Liver (tissue), 9 donors: Measurements from ENCODE around the gene RPL13A. TPM values are rescaled to one million over a fixed set of nuclear protein-coding genes. Genes with fewer than 3 reads are reported as not detected.

ENCODE experiments used
- DNase-seq: peaks from one replicate; pipeline ENCODE4 v3.0.0-alpha.2; 2017; ENCODE audit warnings: low spot score
- H3K27ac ChIP-seq, 2 donors: one replicate each; pipeline ENCODE4 v1.7.0; 2013; ENCODE audit warnings: inconsistent platforms in 2 of 2, low read length in 2 of 2, control low read depth in 1 of 2, low read depth in 1 of 2, mild to moderate bottlenecking in 1 of 2
- H3K27me3 ChIP-seq, 4 donors: one replicate each; pipeline versions ENCODE4 v1.6.1 to v1.7.0; 2013; ENCODE audit warnings: low read length in 3 of 4, inconsistent platforms in 1 of 4, mild to moderate bottlenecking in 1 of 4, moderate library complexity in 1 of 4; ENCODE audit not compliant: control insufficient read depth in 4 of 4, insufficient read depth in 4 of 4
- H3K36me3 ChIP-seq, 4 donors: one replicate each; pipeline versions ENCODE4 v1.6.1 to v1.7.0; 2013; ENCODE audit warnings: low read length in 3 of 4, mild to moderate bottlenecking in 3 of 4, low read depth in 1 of 4, moderate library complexity in 1 of 4; ENCODE audit not compliant: control insufficient read depth in 4 of 4, insufficient read depth in 3 of 4
- H3K4me1 ChIP-seq, 4 donors: one replicate each; pipeline versions ENCODE4 v1.6.1 to v1.7.0; 2013; ENCODE audit warnings: low read length in 3 of 4, mild to moderate bottlenecking in 3 of 4, moderate library complexity in 1 of 4; ENCODE audit not compliant: control insufficient read depth in 4 of 4, insufficient read depth in 4 of 4
- H3K4me3 ChIP-seq, 3 donors: one replicate each; pipeline versions ENCODE4 v1.6.1 to v1.7.0; 2013; ENCODE audit warnings: low read length in 3 of 3, control low read depth in 1 of 3, low read depth in 1 of 3, mild to moderate bottlenecking in 1 of 3
- H3K9ac ChIP-seq, 2 donors: one replicate each; pipeline ENCODE4 v1.7.0; 2013; ENCODE audit warnings: low read length in 2 of 2, mild to moderate bottlenecking in 2 of 2, moderate library complexity in 2 of 2, control low read depth in 1 of 2, low read depth in 1 of 2
- H3K9me3 ChIP-seq, 4 donors: one replicate each; pipeline versions ENCODE4 v1.6.1 to v1.7.0; 2013; ENCODE audit warnings: low read length in 3 of 4; ENCODE audit not compliant: control insufficient read depth in 4 of 4
- EGR1 ChIP-seq, 2 donors: IDR thresholded peaks; 2 replicates each; pipeline ENCODE4 v1.6.1; 2016 to 2018; ENCODE audit warnings: antibody characterized with exemption in 2 of 2, low read depth in 2 of 2
- GABPA ChIP-seq, 2 donors: IDR thresholded peaks in 1 of 2; conservative IDR thresholded peaks in 1 of 2; 2 replicates each; pipeline ENCODE4 v1.6.1; 2016; ENCODE audit warnings: antibody characterized with exemption in 2 of 2, mild to moderate bottlenecking in 1 of 2, moderate library complexity in 1 of 2
- HNF4A ChIP-seq, 2 donors: conservative IDR thresholded peaks; 2 replicates each; pipeline ENCODE4 v1.6.1; 2016; ENCODE audit warnings: antibody characterized with exemption in 2 of 2, mild to moderate bottlenecking in 2 of 2
- HNF4G ChIP-seq: IDR thresholded peaks from 2 replicates; pipeline ENCODE4 v1.6.1; 2016; ENCODE audit warnings: antibody characterized with exemption
- JUND ChIP-seq, 2 donors: IDR thresholded peaks; 2 replicates each; pipeline ENCODE4 v1.6.1; 2016; ENCODE audit warnings: antibody characterized with exemption in 2 of 2
- NR2F2 ChIP-seq: IDR thresholded peaks from 2 replicates; pipeline ENCODE4 v1.6.1; 2016; ENCODE audit warnings: antibody characterized with exemption
- RAD21 ChIP-seq, 2 donors: IDR thresholded peaks; 2 replicates each; pipeline ENCODE4 v1.6.1; 2016; ENCODE audit warnings: antibody characterized with exemption in 2 of 2, mild to moderate bottlenecking in 2 of 2
- SP1 ChIP-seq: IDR thresholded peaks from 2 replicates; pipeline ENCODE4 v1.6.1; 2018; ENCODE audit warnings: antibody characterized with exemption, mild to moderate bottlenecking
- TAF1 ChIP-seq: conservative IDR thresholded peaks from 2 replicates; pipeline ENCODE4 v1.6.1; 2016; ENCODE audit warnings: antibody characterized with exemption, mild to moderate bottlenecking
- YY1 ChIP-seq: IDR thresholded peaks from 2 replicates; pipeline ENCODE4 v1.6.1; 2016; ENCODE audit warnings: antibody characterized with exemption, mild to moderate bottlenecking
- WGBS: extraction: QIAGEN DNeasy Blood & Tissue Kit; methylation state at CpG from one replicate; pipeline ENCODE4 v1.1.7; 2013; 5-methylcytosine and 5-hydroxymethylcytosine counted together
- polyA plus RNA-seq, 2 donors: library from polyadenylated mRNA; stranded (reverse) in 1 of 2; unstranded in 1 of 2; fragments of 200-250 nt in 1 of 2; fragments of >200 nt in 1 of 2; fragmentation: Nextera tagmentation in 1 of 2; extraction: Ambion mirVana in 1 of 2; gene quantifications; one replicate each; pipeline versions ENCODE4 v1.2.1 to v1.2.3, GENCODE V29; 2013 to 2015
- total RNA-seq, 2 donors: library from RNA; depleted of rRNA; stranded (reverse); fragments of >200 nt; gene quantifications; one replicate each; pipeline ENCODE4 v1.2.3, GENCODE V29; 2014
- TF ChIP-seq, protein P1 (sequence below): IDR thresholded peaks from 2 replicates; pipeline ENCODE4 v1.6.1; 2016; ENCODE audit warnings: antibody characterized with exemption, mild to moderate bottlenecking
- TF ChIP-seq, protein P2 (sequence below): IDR thresholded peaks from 2 replicates; pipeline ENCODE4 v1.6.1; 2016; ENCODE audit warnings: antibody characterized with exemption
- TF ChIP-seq, protein P3 (sequence below): IDR thresholded peaks from 2 replicates; pipeline ENCODE4 v1.6.1; 2016; ENCODE audit warnings: antibody characterized with exemption
- TF ChIP-seq, protein P4 (sequence below): fragments of 150-350 bp; IDR thresholded peaks from 2 replicates; pipeline ENCODE4 v1.5.1; 2017; ENCODE audit warnings: improper control_type of control experiment, low read depth, low read length; ENCODE audit not compliant: missing input control
- donor health status: healthy.
- donor health status: healthy.
- donor health status: healthy.
- donor health status: healthy.
- donor health status: healthy.

RPL13A gene
- total and polyA plus RNA-seq, 4 donors: 444 to 1,553 (median 746) TPM

DNA sequence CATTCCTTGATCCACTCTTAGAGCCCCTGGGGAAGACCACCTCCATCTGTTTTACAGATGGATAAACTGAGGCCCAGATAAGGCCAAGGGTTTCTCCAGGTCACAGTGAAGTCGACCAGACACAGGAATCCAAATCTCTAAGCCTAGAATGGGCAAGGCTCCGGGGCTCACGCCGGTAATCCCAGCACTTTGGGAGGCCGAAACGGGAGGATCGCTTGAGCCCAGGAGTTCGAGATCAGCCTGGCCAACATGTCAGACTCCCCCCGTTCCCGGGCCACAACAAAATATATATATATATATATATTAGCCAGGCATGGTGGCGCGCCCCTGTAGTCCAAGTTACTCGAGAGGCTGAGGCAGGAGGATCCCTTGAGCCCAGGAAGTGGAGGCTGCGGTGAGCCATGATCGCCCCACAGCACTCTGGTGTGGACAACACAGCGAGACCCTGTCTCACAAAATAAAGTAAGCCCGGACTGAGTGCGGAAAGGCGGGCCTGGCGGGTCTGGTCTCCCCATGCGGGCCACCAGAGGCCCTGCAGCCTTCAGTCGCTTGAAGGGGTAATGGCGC, 615 bp upstream of the RPL13A start (continued):
- TF ChIP-seq, protein P1, sequence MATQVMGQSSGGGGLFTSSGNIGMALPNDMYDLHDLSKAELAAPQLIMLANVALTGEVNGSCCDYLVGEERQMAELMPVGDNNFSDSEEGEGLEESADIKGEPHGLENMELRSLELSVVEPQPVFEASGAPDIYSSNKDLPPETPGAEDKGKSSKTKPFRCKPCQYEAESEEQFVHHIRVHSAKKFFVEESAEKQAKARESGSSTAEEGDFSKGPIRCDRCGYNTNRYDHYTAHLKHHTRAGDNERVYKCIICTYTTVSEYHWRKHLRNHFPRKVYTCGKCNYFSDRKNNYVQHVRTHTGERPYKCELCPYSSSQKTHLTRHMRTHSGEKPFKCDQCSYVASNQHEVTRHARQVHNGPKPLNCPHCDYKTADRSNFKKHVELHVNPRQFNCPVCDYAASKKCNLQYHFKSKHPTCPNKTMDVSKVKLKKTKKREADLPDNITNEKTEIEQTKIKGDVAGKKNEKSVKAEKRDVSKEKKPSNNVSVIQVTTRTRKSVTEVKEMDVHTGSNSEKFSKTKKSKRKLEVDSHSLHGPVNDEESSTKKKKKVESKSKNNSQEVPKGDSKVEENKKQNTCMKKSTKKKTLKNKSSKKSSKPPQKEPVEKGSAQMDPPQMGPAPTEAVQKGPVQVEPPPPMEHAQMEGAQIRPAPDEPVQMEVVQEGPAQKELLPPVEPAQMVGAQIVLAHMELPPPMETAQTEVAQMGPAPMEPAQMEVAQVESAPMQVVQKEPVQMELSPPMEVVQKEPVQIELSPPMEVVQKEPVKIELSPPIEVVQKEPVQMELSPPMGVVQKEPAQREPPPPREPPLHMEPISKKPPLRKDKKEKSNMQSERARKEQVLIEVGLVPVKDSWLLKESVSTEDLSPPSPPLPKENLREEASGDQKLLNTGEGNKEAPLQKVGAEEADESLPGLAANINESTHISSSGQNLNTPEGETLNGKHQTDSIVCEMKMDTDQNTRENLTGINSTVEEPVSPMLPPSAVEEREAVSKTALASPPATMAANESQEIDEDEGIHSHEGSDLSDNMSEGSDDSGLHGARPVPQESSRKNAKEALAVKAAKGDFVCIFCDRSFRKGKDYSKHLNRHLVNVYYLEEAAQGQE: no peak
- TF ChIP-seq NR2F2: no peak
- TF ChIP-seq GABPA (IDR thresholded peaks at IDR 0.05 in 1 of 2, conservative IDR thresholded peaks at IDR 0.05 in 1 of 2): no peak

DNA sequence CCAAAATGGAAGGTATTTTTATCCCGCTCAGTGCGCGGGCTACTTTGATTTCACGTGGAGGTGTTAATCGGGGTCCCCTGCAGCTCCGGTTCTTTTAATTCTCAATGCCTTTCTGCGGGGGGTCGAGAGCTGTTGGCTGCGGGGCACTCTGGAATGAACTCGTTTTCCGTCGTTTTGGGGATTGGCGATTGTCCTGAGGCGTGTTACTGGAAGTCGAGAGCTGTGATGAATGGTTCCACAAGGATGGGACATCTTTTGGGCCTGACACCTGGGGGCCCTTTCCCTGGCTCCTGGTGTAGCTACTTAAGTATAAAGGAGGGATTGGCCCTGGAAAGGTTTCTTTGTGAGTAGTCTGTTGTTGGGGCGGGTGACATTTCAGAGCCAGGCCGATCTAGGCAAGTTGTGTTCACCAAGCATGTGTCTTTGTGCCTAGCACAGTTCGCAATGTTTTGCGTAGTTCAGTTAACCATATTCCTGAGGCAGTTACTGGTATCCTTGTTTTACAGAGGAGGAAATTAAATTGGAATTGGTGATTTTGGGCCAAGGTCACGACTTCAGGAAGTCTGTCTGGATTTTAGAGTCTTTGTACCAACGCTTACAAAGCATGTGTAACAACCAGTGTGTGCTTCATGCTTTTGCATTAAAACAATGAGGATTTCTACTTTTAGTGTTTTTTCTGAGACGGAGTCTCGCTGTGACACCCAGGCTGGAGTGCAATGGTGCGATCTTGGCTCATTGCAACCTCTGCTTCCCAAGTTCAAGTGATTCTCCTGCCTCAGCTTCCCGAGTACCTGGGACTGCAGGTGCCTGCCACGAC, 846 bp downstream of the RPL13A start:
- TF ChIP-seq, protein P2, sequence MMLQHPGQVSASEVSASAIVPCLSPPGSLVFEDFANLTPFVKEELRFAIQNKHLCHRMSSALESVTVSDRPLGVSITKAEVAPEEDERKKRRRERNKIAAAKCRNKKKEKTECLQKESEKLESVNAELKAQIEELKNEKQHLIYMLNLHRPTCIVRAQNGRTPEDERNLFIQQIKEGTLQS: no peak
- TF ChIP-seq YY1 (no peak), GABPA (IDR thresholded peaks at IDR 0.05 in 1 of 2, conservative IDR thresholded peaks at IDR 0.05 in 1 of 2) (no peak), TAF1 (no peak), JUND (IDR thresholded peaks at IDR 0.05) (no peak), HNF4G (no peak), NR2F2 (no peak), SP1 (no peak)
- TF ChIP-seq, protein P3, sequence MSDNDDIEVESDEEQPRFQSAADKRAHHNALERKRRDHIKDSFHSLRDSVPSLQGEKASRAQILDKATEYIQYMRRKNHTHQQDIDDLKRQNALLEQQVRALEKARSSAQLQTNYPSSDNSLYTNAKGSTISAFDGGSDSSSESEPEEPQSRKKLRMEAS: no peak
- TF ChIP-seq, protein P4, sequence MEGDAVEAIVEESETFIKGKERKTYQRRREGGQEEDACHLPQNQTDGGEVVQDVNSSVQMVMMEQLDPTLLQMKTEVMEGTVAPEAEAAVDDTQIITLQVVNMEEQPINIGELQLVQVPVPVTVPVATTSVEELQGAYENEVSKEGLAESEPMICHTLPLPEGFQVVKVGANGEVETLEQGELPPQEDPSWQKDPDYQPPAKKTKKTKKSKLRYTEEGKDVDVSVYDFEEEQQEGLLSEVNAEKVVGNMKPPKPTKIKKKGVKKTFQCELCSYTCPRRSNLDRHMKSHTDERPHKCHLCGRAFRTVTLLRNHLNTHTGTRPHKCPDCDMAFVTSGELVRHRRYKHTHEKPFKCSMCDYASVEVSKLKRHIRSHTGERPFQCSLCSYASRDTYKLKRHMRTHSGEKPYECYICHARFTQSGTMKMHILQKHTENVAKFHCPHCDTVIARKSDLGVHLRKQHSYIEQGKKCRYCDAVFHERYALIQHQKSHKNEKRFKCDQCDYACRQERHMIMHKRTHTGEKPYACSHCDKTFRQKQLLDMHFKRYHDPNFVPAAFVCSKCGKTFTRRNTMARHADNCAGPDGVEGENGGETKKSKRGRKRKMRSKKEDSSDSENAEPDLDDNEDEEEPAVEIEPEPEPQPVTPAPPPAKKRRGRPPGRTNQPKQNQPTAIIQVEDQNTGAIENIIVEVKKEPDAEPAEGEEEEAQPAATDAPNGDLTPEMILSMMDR: no peak
- Histone ChIP-seq H3K27ac (peak overlapping the region; percentile 77 to 86), H3K36me3 (peaks cover 15 to 37% (median 33%) of the 10 kb centered on the region in 4 donors), H3K4me3 (peak overlapping the region; percentile 70 to 98 (median 89)), H3K9me3 (no peaks in the 10 kb centered on the region), H3K27me3 (no peaks in the 10 kb centered on the region), H3K9ac (peak overlapping the region; percentile 83 to 93), H3K4me1 (peaks cover 0 to 21% (median 16%) of the 10 kb centered on the region in 4 donors)
- no peak for DNase-seq
- 1% methylated on average over 26 of the region's 26 CpGs for WGBS

DNA sequence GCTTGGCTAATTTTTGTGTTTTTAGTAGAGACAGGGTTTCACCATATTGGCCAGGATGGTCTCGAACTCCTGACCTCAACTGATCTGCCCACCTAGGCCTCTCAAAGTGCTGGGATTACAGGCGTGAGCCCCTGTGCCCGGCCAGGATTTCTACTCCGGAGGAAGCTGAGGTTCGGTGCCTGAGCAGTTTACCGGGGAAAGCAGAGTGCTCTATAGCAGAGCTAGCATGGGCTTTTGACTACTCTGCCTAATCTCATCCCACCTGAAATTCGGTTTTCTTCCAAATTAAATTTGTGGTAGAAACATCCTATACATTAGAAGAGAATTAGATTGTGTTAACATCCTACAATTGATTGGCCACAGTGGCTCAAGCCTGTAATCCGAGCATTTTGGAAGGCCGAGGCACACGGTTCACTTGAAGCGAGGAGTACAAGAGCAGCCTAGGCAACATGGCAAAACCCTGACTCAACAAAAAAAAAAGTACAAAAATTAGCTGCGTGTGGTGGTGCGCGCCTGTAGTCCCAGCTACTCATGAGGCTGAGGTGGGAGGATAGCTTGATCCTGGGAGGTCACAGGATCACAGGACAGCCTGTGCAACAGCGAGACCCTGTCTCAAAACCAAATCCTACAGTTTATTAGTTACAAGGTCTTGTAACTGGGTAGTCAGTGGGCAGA, 1.6 kb downstream of the RPL13A start:
- no peak for DNase-seq
- Histone ChIP-seq H3K4me1 (peaks cover 0 to 21% (median 16%) of the 10 kb centered on the region in 4 donors), H3K9ac (peak overlapping the region; percentile 83 to 93), H3K4me3 (peak overlapping the region; percentile 70 to 98 (median 89)), H3K27ac (peak overlapping the region in 1 of 2 donors; percentile 86), H3K9me3 (no peaks in the 10 kb centered on the region), H3K36me3 (peaks cover 15 to 37% (median 33%) of the 10 kb centered on the region in 4 donors), H3K27me3 (no peaks in the 10 kb centered on the region)
- 35% methylated on average over 15 of the region's 15 CpGs for WGBS
- TF ChIP-seq RAD21 (IDR thresholded peaks at IDR 0.05) (no peak), HNF4A (conservative IDR thresholded peaks at IDR 0.05) (no peak), EGR1 (IDR thresholded peaks at IDR 0.05; ENCODE audit: low read depth in 2 of 2) (no peak), YY1 (no peak), HNF4G (no peak)
- TF ChIP-seq, protein P3: no peak
- TF ChIP-seq, protein P1: no peak
